ENCODE data around the gene MISP3.

MISP3 gene

DNA sequence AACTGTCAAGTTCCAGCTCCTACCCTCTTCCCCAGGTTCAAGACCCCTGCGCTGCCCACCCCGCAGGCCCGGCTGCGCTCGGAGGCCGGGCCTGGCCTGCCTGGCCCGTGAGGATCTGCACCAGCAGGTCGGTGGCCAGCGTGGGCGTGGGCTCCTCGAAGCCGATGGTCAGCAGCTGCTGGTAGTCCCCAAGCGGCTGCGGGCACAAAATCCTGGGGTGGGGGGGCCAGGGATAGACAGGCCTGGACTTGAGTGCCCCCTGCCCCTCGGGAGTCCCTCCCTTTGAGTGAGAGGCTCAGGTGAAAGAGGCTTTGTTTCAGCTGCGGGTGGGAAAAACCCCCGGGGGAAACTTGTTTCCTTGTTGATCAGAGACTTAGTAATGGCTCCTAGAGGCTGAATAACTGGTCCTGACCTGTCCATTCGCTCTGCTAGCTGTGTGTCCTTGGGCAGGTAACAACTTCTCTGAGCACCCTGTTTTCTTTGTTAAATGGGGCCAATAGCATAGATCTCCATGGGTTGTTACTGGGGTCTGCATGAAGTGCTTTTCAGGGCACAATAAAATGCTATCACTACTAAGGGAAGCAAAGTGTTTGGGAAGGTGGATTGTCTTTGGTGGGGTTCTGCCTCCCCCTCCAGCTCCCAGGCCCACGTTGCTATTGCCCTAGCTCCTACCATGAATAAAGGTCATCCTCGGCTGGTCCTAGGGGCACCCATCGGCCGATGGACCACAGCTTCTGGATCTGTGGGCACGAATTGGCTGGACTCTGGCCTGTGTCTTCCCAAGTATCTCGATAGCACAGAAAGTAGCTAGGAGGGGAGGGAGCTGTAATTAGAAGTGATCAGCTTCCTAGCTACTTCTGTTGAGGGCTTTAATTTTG is 9.4 kb downstream of the MISP3 start:
- DNase-seq = peak; percentile 36

DNA sequence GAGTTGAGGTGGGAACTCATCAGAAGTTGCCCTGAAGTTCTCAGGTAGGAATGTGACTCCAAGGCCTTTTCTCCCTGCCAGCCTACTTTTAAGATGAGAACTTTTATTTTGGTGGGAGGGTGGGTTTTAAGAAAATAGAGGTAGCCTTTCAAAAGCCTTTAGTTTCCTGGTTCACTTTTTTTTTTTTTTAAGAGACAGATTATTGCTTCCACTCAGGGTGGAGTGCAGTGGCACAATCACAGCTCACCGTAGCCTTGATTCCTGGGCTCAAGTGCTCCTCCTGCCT is 10.0 kb downstream of the MISP3 start:
- no peak for DNase-seq

DNA sequence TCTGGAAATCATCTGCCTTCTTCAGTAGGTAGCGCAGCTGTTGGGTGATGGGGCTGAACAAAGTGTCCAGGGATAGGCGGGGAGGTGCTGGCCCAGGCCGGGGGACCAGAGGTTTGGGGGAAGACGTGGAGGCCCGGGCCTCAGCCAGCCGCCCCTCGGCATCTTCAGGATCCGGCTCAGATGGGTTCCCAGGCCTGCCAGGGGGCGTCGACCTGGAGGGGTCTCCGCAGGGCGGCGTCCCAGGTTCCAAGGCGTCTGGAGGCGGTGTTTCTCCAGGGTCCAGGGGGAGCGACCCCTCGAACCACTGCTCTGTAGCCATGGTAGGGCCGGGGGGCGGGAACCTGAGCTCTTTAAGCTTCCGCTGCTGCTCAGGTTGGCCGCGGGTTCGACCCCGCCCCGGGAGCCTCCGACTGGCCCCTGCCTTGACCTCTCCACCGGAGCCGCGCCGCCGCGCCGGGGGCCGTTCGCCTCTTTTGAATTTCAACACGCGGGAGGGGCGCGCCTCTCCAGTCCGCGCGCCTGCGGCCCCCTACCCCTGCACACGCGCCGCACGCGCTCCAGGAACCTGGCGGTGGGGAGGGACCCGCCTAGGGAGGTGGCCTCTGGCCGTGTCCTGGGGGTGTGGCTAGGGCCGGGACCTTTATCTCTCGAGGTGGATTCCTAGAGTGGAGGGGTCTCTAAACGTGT is 12.9 kb downstream of the MISP3 start, which contains the start of gene C19orf67:
Gene C19orf67 (minus strand): TSS at position 475 of the 687 bp plus-strand sequence. CDS start 156 bp downstream, at position 319.
- DNase-seq = no peak

DNA sequence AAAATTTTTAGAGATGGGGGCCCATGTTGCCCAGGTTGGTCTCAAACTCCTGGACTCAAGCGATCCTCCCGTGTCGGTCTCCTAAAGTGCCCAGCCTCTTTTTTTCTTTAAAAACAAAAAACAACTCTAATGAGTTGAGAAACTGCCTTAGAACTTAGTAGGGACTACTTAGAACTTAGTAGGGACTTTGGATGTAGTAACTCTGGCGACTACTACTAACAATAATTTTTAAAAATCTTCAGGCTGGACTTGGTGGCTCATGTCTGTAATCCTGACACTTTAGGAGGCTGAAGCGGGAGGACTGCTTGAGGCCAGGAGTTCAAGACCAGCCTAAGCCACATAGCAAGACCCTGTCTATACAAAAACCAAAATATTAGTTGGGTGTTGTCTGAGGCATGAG is 13.5 kb downstream of the MISP3 start:
- no peak for DNase-seq

DNA sequence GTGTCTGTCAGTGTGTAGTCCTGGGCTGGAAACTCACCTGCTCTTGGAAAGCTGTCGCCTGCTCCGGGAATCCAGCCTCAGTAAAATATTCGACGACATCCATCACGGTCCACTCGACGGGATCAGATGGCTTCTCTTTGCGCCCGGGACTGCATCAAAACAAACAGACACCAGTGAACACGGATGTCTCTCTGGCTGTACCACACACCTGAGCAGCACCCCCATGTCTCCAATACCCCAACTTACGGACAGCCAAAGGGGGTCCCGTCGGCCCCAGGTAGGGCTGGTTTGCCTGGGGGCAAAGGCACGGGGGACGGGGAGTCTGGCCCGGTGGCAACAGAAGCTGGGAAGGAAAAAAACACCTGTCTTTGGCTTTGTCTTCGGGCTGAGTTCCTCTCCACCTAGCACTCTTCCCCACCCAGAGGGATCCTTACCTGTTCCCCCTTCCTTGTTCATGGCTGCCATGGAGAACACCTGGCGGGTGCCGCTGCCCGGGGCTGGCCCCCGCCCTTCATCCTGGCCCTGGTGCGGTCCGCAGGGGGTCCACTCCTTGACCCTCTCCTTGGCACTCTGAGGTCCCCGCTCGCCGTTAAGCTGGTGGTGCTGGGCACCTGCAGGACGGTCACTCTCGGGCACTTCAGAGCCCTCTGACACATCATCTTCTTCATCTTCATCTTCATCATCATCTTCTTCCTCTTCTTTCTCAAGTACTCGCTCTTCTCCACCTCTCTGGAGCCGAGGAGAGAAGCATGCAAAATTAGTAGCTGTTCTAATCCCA is 16.2 kb downstream of the MISP3 start:
- DNase-seq = no peak

DNA sequence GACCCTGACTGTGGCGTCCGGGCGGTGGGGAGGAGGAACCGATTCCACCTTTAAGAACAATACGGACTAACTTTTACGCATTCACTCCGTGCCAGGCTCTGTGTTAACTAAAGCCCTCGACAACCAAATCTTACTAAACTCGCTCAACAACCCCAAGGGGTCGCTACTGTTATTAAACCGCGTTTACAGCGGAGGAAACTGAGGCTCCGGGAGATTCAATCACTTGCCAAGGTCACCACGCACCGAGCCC is 16.8 kb downstream of the MISP3 start:
- DNase-seq = peak; percentile 14

DNA sequence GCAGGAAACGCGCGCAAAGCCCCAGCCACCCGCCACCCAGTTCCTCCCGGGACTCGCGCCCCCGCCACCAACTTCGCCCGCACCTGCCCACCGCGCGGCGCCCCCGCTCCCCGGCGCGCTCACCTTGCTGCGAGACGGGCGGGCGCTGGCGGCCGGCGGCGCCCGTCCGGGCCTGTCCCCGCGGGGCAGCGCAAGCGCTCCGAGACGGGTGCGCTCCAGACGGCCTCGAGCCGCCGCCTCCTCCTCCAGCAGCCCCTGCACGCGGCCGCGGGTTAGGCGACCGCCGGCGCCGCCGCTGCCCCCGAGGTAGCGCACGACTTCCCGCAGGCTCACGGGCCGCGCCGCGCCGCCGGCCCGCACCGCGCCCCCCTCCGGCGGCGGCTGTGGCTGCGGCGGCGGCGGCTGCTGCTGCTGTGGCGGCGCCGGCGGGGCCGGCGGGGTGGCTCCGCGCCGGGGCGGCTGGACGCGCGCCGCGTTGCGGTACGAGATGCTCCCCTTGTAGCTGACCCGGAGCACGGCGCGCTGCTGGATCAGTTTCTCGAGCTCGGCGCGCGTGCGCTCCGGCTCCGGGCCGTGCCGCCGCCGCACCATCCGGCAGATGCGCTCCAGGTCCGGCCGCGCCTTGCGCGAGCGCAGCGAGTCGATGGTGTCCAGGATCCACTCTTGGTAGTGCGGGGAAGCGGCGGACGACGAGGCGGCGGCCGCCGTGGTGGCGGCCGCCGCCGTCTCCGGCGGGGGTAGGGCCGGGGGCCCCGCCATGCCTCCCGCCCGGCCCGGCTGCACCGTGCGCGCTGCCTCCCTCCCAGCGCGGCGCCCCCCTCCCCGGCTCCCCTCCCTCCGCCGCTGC is 17.3 kb downstream of the MISP3 start:
- peak; percentile 23 for DNase-seq

DNA sequence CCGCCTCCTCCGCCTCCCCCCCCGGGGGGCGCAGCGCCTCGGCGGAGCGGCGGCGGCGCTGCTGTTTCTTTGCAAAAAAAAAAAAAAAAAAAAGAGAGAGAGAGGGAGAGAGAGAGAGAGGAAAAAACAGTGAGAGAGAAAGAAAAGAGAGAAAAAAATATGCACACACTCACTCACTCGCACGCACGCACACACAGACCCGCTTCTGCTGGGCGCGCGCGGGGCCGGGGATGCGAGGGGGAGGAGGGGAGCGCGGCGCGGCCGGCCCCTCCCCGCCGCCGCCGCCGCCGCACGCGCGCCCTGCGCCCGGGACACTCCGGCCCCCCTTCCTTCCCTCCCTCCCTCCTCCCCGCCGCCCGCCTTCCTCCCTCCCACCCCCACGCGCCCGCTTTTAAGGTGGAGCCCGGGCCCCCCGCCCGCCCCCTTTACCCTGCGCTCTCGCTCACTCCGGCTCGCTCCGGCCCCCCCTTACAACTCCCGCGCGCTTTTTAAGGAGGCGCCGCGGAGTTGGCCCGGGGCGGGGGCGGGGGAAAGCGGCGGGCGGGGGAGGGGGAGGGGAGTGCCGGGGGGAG is 18.0 kb downstream of the MISP3 start, which contains the start of gene SAMD1:
Gene SAMD1 (minus strand): TSS at position 243 of the 572 bp plus-strand sequence.
- DNase-seq = peak; percentile 77

DNA sequence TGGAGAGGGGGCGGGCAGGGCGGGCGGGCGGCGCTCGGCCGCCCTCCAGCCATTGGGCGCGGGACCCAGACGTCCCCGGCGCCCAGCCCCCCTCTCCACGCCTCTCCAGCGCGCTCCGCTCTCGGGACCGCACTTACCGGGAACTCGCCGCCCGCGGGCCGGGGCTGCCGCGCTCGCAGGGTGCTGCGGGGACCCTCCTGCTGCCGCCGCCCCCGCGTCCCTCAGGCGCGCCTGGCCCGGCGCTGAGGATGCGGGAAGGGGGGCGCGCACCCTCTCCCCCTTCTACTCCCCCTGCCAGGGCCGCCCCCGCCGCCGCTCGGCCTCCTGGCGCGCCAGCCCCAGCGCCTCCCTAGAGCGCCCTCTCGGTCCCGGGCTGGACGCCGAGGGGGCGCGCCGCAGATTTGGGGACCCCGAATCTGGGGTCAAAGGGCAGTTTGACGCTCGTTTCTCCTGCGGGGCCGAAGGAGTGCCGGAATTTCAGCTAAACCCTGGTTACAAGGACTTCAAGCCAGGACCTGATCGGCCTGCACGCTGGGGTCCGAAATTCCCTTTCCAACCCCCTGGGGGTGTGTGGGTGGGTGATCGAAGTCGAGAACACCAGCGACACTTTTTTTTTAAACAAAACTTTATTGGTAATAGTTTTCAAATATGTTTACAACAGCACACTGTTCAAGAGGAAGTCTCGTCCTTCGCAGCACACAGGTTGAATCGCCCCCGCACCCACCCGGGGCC is 18.7 kb downstream of the MISP3 start:
- peak; percentile 74 for DNase-seq

DNA sequence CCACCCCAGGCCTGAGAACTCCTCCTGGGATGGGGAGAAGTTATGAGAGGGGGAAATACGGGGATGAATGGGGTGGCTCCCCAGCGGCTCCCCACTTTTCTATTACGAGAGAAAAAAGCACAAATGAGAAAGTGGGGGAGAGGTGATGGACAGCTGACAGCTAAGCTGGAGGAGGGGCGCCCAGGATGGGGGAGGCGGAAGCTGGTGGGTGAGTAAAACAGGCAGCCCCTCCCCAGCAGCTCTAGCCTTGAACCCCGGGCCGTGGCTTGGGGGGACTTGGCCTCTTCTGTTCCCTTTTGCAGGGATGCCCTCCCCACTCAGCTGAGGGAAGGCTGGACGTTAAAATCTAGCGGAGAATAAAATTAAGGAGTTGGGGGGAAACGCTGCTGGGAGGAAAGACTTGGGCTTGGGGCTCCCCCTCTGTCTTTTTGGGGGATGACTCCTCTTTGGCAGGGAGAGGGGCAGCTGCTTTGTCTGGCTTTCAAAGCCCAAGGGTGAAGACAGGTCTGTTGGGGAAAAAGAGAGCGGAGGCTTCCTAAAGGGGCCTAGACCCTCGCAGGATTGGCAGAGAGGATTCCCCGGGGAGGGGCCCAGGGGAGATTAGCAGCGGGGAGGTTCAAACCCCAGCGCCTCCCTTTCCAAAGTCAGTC is 19.4 kb downstream of the MISP3 start:
- DNase-seq = no peak

DNA sequence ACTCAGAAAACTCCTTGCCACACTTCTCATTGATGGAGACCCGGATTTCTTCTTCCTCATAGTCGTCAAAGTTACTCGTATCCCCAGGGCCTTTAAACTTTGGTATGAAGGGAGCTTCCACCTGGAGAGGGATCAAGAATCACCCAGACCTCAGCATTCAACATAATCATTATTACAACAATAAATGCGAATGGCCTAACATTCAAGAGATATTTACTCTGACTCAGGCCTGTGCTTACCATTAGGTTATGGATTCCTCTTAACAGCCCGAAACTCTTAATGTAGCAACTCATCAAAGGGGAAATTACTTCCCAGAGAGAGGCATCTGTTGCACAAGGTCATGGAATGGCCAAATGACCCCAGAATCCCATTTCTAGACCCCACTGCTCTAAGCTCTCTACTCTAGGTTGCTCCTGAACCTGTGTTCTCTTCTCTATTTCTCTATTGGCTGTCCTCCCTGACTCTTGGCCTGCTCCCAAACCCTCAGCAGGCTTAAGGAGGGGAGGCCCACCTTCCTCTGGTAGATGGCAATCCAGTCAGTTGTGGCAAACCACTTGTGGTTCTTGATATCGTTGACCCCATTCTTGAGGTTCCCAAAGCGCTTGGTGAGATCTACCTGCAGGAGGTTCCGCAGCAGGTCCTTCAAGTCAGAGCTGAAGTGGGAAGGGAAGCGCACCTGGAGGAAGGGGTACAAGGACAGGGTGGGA is 20.7 kb downstream of the MISP3 start:
- no peak for DNase-seq

DNA sequence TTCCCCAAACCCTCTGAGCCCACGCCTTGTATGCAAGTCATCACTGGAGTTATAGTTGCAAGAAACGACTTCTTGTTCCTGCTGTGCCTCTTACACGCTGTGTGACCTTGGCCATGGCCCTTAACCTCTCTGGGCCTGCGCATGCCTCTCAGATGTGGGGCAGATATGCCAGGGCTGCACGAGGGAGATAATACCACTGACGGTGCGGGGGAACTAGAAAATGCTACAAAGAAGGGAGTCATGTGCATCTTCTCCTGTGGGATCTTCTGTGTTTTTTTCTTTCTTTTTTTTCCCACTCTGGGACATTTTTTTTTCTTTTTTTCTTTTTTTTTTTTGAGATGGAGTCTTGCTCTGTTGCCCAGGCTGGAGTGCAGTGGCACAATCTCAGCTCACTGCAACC is 22.3 kb downstream of the MISP3 start:
- no peak for DNase-seq

DNA sequence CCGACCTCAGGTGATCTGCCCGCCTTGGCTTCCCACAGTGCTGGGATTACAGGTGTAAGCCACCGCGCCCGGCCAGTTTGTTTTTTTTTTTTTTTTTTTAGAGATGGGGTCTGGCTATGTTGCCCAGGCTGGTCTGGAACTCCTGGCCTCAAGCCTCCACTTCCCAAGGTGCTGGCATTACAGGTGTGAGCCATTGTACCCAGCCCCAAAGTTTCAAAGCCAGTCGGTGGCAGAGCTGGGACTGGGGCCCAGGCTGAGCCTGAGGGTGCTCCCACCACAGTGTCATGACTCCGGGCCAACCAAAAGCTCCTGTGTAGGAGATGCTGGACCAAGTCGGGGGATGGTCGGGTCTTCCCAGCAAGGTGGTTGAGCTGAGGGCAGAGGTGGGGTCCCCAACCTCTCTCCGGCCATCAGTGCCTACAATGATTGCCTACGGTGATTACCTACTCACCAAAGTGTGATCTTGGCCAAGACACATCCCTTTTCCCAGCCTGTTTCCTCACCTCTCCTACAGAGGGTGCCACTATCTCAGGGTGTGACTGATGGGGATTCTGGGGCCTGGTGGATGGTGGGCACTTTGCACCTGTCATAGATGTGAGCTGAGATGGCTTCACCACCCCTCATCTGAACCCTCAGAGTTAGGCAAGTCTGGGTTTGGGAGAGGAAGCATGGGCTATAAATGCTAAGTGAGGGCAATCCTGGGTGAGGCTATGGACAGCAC is 23.8 kb downstream of the MISP3 start:
- no peak for DNase-seq

DNA sequence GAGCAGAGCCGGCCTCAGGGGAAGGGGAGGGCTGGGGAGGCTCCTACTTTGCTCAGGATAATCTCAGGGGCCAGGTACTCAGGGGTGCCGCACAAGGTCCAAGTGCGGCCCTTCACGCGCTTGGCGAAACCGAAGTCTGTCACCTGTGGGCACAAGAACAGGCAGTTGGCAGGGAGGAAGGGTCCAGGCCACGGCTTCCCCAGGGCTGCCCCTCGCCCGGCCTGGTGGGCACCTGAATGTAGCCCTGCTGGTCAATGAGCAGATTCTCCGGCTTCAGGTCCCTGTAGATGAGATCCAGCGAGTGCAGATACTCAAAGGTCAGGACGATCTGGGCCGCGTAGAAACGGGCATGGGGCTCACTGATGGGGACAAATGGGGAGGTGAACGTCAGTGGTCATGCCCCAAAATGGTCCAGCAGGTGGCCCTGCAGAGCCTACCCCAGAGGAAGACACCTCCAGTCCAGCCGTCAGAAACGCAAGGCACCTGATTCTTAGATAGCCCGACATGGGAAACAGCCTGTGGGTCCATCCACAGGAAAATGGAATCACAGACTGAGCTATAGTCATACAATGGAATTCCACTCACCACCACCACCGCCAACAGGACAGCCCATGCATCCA is 25.1 kb downstream of the MISP3 start:
- DNase-seq = no peak

DNA sequence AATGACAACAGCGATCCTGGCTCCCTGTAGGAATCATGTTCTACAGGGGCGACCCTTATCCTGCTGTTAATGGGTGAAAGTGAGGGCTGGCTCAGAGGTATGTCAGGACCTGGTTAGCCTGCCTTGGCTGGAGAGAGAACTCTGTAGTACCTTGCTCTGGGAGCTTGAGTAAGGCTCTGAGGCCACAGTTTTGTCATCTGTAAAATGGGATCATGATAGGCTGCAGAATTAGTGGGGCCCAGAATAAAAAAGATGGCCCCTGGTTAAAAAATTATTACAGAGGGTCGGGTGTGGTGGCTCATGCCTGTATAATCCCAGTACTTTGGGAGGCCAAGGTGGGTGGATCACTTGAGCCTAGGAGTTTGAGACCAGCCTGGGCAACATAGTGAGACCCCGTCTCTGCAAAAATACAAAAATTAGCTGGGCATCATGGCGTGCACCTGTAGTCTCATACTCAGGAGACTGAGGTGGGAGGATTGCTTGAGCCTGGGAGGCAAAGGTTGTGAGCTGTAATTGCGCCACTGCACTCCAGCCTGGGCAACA is 28.5 kb downstream of the MISP3 start:
- no peak for DNase-seq

DNA sequence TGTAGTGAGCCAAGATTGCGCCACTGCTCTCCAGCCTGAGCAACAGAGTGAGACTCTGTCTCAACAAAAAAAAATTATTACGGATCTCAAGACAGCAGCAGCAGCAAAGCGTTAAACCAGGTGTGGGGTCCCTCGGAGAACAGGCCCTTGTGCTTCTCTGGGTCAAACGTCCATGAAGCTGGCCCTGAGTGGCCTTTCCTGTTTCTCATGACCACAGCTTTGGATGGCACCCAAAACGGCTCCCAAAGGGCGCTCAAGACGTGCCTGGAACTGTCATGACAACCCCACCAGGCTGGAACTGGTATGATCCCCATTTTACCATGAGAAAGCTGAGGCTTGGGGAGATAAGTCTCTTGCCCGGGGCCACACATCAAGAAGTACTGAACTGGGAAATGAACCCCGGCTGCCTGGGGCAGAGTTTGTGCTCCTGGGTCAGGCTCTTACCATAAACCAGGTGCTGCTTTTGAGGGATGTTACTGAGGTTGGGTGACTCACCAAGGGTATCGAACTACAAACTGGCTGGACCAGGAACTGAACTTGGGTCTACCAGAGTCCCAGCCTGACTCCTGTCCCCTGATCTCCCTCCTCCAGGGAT is 29.6 kb downstream of the MISP3 start:
- DNase-seq = no peak

DNA sequence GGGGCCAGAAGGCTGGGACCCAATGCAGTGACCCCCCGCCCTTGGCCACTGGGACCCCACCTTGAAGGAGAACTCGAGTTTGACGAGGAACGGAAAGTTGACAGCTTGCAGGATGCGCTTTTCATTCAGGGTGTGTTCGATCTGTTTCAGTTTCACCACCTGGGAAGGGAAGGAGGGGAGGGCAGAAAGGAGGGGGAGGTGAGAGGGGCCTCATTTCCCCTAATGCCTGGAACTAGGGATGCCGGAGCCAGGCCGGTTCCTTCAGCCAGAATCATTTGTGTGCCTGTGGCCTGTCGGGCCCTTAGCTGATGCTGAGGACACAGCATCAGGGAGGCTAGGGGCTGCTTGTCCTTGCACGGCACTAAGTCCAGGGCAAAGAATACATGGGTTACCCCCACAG is 30.2 kb downstream of the MISP3 start:
- no peak for DNase-seq

DNA sequence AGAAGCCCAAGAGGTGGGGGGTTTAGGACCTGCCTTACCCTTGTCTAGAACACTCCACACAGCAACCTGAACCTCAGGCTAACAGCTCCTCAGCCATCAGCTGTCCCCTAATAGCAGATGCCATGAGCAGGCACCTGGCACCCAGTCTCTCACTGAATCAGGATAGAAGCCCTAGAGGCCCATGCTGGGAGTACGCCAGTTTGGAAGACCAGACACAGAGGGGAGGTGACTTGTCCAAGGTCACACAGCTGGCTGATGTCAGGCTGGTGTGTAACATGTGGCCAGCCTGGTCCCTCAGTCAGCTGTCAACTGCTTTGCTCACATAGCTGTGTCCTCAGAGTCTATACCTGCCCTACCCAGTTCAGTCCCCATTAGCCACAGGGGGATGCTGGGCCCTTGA is 30.7 kb downstream of the MISP3 start:
- no peak for DNase-seq

DNA sequence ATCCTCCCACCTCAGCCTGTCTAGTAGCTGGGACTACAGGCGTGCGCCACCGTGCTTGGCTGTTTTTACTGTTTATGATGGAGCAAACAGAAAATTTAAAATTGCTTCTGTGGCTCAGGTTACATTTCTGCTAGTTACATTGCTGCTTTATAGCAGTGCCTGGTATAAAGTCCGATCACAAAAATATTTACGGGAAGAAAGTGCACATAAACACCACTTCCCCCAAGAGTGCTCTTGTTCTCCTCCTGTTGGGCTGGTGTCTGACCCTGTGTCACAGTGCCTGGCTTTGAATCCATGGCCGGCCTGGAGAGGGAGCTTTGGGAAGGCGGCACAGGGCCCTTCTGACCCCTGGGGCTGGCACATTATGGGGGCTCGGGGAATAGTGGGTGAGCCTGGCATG is 33.1 kb downstream of the MISP3 start:
- no peak for DNase-seq
